Upper lobe of left lung (tissue), 6 donors: ENCODE results near the gene DYNLT3. TPM values are rescaled to one million over a fixed set of nuclear protein-coding genes. Genes with fewer than 3 reads are reported as not detected.

ENCODE experiments used
- ATAC-seq, 2 donors: fragments of 200-7000 bp; cut with Tn5 transposase; one replicate each; pipeline ENCODE4 v1.9.1; 2022; ENCODE audit warnings: mild to moderate bottlenecking in 2 of 2, moderate library complexity in 2 of 2; ENCODE audit not compliant: low FRiP score in 2 of 2
- DNase-seq, 2 donors: peaks; one replicate each; pipeline ENCODE4 v3.0.0-alpha.2; 2019 to 2020
- H3K27ac ChIP-seq, 4 donors: fragments of 200-600 bp; sonication (generic); one replicate each; pipeline ENCODE4 v1.5.1; 2016 to 2019
- H3K27me3 ChIP-seq, 4 donors: fragments of 200-600 bp; sonication (generic); one replicate each; pipeline ENCODE4 v1.5.1; 2017 to 2019
- H3K36me3 ChIP-seq, 4 donors: fragments of 200-600 bp; sonication (generic); one replicate each; pipeline ENCODE4 v1.5.1; 2016 to 2019
- H3K4me1 ChIP-seq, 4 donors: fragments of 200-600 bp; sonication (generic); one replicate each; pipeline ENCODE4 v1.5.1; 2018 to 2019
- H3K4me3 ChIP-seq, 4 donors: fragments of 200-600 bp; sonication (generic); one replicate each; pipeline ENCODE4 v1.5.1; 2017 to 2019; ENCODE audit warnings: mild to moderate bottlenecking in 2 of 4, moderate library complexity in 1 of 4
- H3K9me3 ChIP-seq, 4 donors: fragments of 200-600 bp; sonication (generic); one replicate each; pipeline ENCODE4 v1.5.1; 2018 to 2019
- EP300 ChIP-seq, 4 donors: sonication (generic); formaldehyde crosslinking; IDR thresholded peaks; one replicate each; pipeline ENCODE4 v1.5.1; 2017; ENCODE audit warnings: antibody characterized with exemption in 4 of 4, control low read depth in 2 of 4
- POLR2A ChIP-seq, 4 donors: fragments of 450-650 bp; IDR thresholded peaks; one replicate each; pipeline ENCODE4 v1.5.1; 2016 to 2017; ENCODE audit warnings: antibody characterized with exemption in 4 of 4, mild to moderate bottlenecking in 2 of 4
- POLR2AphosphoS5 ChIP-seq, 2 donors: sonication (generic); formaldehyde crosslinking; IDR thresholded peaks; one replicate each; pipeline ENCODE4 v1.5.1; 2017; ENCODE audit warnings: antibody characterized with exemption in 2 of 2
- whole genome bisulfite sequencing, 2 donors: methylation state at CpG; one replicate each; pipeline ENCODE4 v1.1.5; 2017 to 2018; 5-methylcytosine and 5-hydroxymethylcytosine counted together
- total RNA-seq, 6 donors: library from RNA; depleted of rRNA in 4 of 6; stranded (reverse); fragments of >200 nt in 4 of 6; gene quantifications; one replicate each; pipeline versions ENCODE4 v1.1.0 to v1.2.1, GENCODE V29; 2016 to 2021
- TF ChIP-seq, protein P1 (sequence below), 6 experiments: fragments of 450-650 bp in 4 of 6; fragments of 200-600 bp in 2 of 6; sonication (generic) in 2 of 6; IDR thresholded peaks; one replicate each; pipeline ENCODE4 v1.5.1; 2016 to 2019; ENCODE audit warnings: antibody characterized with exemption in 6 of 6
- donor health status: DM: no; HTN: no; CAD: no; lungs with moderate emphysema.
- donor health status: DM: no; HTN: yes; CAD: no; lungs with severe emphysema.

Gene DYNLT3
- total RNA-seq, 6 donors from 2014 or later = 4.1 to 38.2 (median 23.5) TPM

DNA sequence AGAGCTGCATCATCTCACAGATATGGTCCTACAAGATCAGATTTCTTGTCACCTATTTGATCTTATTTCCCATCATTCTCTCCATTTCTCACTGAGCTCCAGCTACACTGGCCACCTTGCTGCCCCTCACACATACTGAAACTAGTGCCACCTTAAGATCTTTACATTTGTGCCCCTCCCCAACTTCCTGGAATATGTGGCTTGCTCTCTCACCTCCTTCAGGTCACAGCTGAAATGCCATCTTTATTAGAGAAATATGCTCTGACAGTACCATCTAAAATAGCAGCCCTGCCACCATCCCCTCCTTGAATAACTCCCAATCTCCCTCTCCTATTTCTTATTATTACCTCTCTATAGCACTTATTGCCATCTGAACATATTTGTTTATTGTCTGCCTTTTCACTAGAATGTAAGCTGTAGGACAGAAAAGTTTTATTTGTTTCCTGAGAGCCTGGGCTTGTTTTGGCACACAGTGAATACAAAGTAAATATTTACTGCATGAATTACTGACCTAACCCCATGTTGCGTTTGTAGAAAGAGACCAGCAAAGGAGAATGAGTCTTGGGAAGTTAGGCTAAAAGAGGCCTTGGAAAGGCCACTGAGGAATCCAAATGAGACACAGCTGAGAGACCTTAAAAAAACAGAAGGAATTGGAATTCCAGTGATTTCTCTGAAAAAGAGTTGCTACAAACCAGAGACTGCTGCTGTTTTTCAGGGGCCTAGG, 22.7 kb downstream of the DYNLT3 start:
- H3K36me3 ChIP-seq = no peaks in the 10 kb centered on the region
- TF ChIP-seq POLR2A (IDR thresholded peaks at IDR 0.05) = no peak
- TF ChIP-seq POLR2AphosphoS5 (IDR thresholded peaks at IDR 0.05) = no peak
- no peak for TF ChIP-seq EP300 (IDR thresholded peaks at IDR 0.05)
- TF ChIP-seq, protein P1, sequence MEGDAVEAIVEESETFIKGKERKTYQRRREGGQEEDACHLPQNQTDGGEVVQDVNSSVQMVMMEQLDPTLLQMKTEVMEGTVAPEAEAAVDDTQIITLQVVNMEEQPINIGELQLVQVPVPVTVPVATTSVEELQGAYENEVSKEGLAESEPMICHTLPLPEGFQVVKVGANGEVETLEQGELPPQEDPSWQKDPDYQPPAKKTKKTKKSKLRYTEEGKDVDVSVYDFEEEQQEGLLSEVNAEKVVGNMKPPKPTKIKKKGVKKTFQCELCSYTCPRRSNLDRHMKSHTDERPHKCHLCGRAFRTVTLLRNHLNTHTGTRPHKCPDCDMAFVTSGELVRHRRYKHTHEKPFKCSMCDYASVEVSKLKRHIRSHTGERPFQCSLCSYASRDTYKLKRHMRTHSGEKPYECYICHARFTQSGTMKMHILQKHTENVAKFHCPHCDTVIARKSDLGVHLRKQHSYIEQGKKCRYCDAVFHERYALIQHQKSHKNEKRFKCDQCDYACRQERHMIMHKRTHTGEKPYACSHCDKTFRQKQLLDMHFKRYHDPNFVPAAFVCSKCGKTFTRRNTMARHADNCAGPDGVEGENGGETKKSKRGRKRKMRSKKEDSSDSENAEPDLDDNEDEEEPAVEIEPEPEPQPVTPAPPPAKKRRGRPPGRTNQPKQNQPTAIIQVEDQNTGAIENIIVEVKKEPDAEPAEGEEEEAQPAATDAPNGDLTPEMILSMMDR (IDR thresholded peaks at IDR 0.05) = no peak
- no peak overlapping the region for H3K4me3 ChIP-seq
- H3K27me3 ChIP-seq = no peaks in the 10 kb centered on the region
- ATAC-seq (no peak), DNase-seq (no peak)
- H3K9me3 ChIP-seq = no peaks in the 10 kb centered on the region
- WGBS, 2 donors = 33 to 41% methylated on average over 1 of the region's 1 CpG
- peaks cover 7 to 13% (median 10%) of the 10 kb centered on the region in 4 donors for H3K4me1 ChIP-seq
- H3K27ac ChIP-seq = no peak overlapping the region

DNA sequence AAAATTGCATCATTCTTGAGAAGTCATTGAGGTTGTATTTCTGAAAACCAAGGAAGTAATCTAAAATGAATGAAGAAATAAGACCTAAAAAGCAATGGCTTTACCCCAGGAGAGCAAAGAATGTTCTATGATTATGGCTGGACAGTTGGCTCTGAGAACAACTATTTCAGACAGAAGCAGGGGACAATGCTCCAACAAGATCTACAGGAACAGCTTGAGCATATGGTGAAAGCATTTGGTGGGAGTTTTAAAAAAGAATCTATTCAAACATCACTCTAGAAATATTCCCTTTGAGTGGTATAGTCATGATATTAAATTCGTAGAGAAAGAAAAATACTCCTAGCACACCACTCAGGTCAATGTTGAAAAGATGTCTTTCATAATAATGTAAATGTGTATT, 26.7 kb downstream of the DYNLT3 start:
- whole genome bisulfite sequencing, 2 donors = 73 to 100% methylated on average over 1 of the region's 1 CpG

DNA sequence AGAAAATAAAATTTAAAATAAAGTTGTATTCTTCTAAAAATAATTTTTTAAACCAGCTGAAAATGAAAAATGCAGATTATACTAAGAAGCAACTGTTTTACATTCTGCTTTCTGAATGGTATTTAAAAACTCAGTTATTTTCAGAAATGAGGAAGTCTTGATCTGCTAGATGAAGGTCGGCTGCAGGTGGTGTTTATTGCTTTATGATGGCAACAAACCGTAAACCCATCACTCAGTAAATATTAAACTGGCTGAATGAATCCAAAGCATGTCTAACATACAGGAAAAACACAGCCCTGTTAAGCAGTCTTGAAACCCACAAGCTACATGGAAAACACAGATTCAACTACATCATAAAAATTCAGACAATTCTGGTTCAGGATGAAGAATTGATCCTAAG, 29.3 kb downstream of the DYNLT3 start:
- no peaks in the 10 kb centered on the region for H3K9me3 ChIP-seq
- TF ChIP-seq POLR2AphosphoS5 (IDR thresholded peaks at IDR 0.05) = no peak
- TF ChIP-seq, protein P1 (IDR thresholded peaks at IDR 0.05) = no peak
- TF ChIP-seq POLR2A (IDR thresholded peaks at IDR 0.05) = no peak
- no peak for TF ChIP-seq EP300 (IDR thresholded peaks at IDR 0.05)
- no peak overlapping the region for H3K4me3 ChIP-seq
- H3K27me3 ChIP-seq = no peaks in the 10 kb centered on the region
- no peaks in the 10 kb centered on the region for H3K4me1 ChIP-seq
- DNase-seq = no peak
- 45 to 72% methylated on average over 2 of the region's 2 CpGs for WGBS, 2 donors
- H3K36me3 ChIP-seq = no peaks in the 10 kb centered on the region
- H3K27ac ChIP-seq = no peak overlapping the region
- no peak for ATAC-seq

More for the DNA sequence above, 26.7 kb downstream of the DYNLT3 start:
- Histone ChIP-seq H3K4me3 (no peak overlapping the region), H3K27ac (no peak overlapping the region), H3K4me1 (peaks cover 7 to 13% (median 10%) of the 10 kb centered on the region in 4 donors), H3K27me3 (no peaks in the 10 kb centered on the region), H3K9me3 (no peaks in the 10 kb centered on the region), H3K36me3 (no peaks in the 10 kb centered on the region)
- TF ChIP-seq POLR2AphosphoS5 (IDR thresholded peaks at IDR 0.05) (no peak), EP300 (IDR thresholded peaks at IDR 0.05) (no peak)
- TF ChIP-seq, protein P1 (IDR thresholded peaks at IDR 0.05) = no peak
- ATAC-seq = no peak
- no peak for DNase-seq

DNA sequence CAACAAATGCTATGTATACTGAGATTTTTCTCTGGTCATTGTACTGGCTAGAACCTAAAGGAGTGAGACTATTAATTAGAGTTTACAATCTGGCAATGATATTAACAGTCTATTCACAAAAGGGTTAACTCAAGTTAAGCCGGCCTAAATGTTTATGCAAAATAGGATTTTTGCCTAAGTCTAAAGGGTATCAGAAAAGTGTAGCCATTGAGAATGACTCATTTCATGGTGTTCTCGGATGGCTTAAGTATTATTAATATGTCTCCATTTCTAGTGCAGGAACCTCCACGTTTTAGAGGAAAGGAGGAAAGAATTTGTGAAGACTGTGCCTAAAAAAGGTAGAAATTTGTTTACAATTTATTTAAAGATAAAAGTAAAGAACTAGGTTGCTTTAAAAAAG, 29.8 kb downstream of the DYNLT3 start:
- Histone ChIP-seq H3K9me3 (no peaks in the 10 kb centered on the region), H3K4me1 (no peaks in the 10 kb centered on the region), H3K27me3 (no peaks in the 10 kb centered on the region), H3K27ac (no peak overlapping the region), H3K4me3 (no peak overlapping the region), H3K36me3 (no peaks in the 10 kb centered on the region)
- DNase-seq = no peak
- no peak for TF ChIP-seq EP300 (IDR thresholded peaks at IDR 0.05)
- TF ChIP-seq POLR2A (IDR thresholded peaks at IDR 0.05) = no peak
- no peak for TF ChIP-seq POLR2AphosphoS5 (IDR thresholded peaks at IDR 0.05)
- TF ChIP-seq, protein P1 (IDR thresholded peaks at IDR 0.05) = no peak
- no peak for ATAC-seq
- 50 to 54% methylated on average over 3 of the region's 3 CpGs for WGBS, 2 donors

DNA sequence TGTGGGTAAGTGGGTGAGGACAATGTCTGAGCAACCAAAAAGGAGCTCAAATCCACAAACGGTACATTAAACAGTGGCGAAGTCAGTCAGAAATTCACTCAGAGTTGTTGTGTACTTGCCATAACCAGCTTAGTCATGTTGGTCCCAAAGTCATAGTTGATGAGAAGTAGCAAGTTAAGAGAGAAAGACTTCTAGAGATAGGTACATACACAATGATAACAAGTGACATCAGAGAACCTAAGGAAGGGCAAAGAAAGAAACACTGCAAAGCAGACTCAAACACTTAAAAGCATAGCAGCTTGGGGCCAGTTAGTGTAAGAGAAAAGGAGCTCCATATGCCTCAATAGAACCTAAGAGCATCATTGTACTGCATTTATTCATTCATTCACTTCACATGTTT, 30.2 kb downstream of the DYNLT3 start:
- Histone ChIP-seq H3K36me3 (no peaks in the 10 kb centered on the region), H3K4me3 (no peak overlapping the region), H3K4me1 (no peaks in the 10 kb centered on the region), H3K9me3 (no peaks in the 10 kb centered on the region), H3K27ac (no peak overlapping the region), H3K27me3 (no peaks in the 10 kb centered on the region)
- ATAC-seq (no peak), DNase-seq (no peak)
- no peak for TF ChIP-seq POLR2AphosphoS5 (IDR thresholded peaks at IDR 0.05)
- TF ChIP-seq EP300 (IDR thresholded peaks at IDR 0.05) = no peak
- TF ChIP-seq POLR2A (IDR thresholded peaks at IDR 0.05) = no peak
- TF ChIP-seq, protein P1 (IDR thresholded peaks at IDR 0.05) = no peak
- 80 to 90% methylated on average over 2 of the region's 2 CpGs for WGBS, 2 donors
